GM18519 (cell line): ENCODE data around the gene DSTYK.

ENCODE experiments used
- ATAC-seq: cut with Tn5 transposase; IDR thresholded peaks from one replicate; pipeline ENCODE4 v1.9.1; 2021; ENCODE audit warnings: mild to moderate bottlenecking, moderate library complexity; ENCODE audit not compliant: unreplicated experiment, low FRiP score

Gene DSTYK

GRCh38 chr1:205224736-205225135 lies 13.2 kb upstream of the DSTYK start:
- ATAC-seq: no peak

- no peak for ATAC-seq
Observed at GRCh38 chr1:205220421-205220820, 8.9 kb upstream of the DSTYK start.

- no peak for ATAC-seq
Observed at GRCh38 chr1:205217418-205217817, 5.9 kb upstream of the DSTYK start.

- no peak for ATAC-seq
Observed at GRCh38 chr1:205216588-205216987, 5.1 kb upstream of the DSTYK start.

- ATAC-seq: no peak
Observed at GRCh38 chr1:205214756-205215155, 3.3 kb upstream of the DSTYK start.

- ATAC-seq: no peak
Observed at GRCh38 chr1:205211839-205212536, 486 bp upstream of the DSTYK start.

- no peak for ATAC-seq
Observed at GRCh38 chr1:205210756-205211168, 740 bp downstream of the DSTYK start.

- no peak for ATAC-seq
Observed at GRCh38 chr1:205208811-205209210, 2.7 kb downstream of the DSTYK start.

- ATAC-seq: no peak
Observed at GRCh38 chr1:205205055-205205454, 6.4 kb downstream of the DSTYK start.

- no peak for ATAC-seq
Observed at GRCh38 chr1:205204552-205204951, 7.0 kb downstream of the DSTYK start.

- ATAC-seq: no peak
Observed at GRCh38 chr1:205199931-205200299, 11.6 kb downstream of the DSTYK start.

- ATAC-seq: no peak
Observed at GRCh38 chr1:205199090-205199930, 12.2 kb downstream of the DSTYK start.

GRCh38 chr1:205192287-205192686 lies 19.2 kb downstream of the DSTYK start:
- ATAC-seq: no peak

GRCh38 chr1:205191622-205192021 lies 19.9 kb downstream of the DSTYK start:
- no peak for ATAC-seq

- no peak for ATAC-seq
Observed at GRCh38 chr1:205190845-205191577, 20.5 kb downstream of the DSTYK start.

GRCh38 chr1:205189131-205189530 lies 22.4 kb downstream of the DSTYK start:
- ATAC-seq: no peak

- ATAC-seq: no peak
Observed at GRCh38 chr1:205188596-205188995, 22.9 kb downstream of the DSTYK start.

- no peak for ATAC-seq
Observed at GRCh38 chr1:205188098-205188497, 23.4 kb downstream of the DSTYK start.

GRCh38 chr1:205187420-205187819 lies 24.1 kb downstream of the DSTYK start:
- no peak for ATAC-seq

GRCh38 chr1:205186191-205186590 lies 25.3 kb downstream of the DSTYK start:
- no peak for ATAC-seq

GRCh38 chr1:205183676-205184335 lies 27.7 kb downstream of the DSTYK start:
- no peak for ATAC-seq
